NOMO-1 treated with DMSO at 0.1 percent for 48 hours (cell line): ENCODE results near the gene LDLRAD3.

Experiments used
- DNase-seq: peaks from one replicate; lab custom pipeline; 2025; ENCODE audit not compliant: unreplicated experiment; lab: John Stamatoyannopoulos, UW

Gene LDLRAD3

DNA sequence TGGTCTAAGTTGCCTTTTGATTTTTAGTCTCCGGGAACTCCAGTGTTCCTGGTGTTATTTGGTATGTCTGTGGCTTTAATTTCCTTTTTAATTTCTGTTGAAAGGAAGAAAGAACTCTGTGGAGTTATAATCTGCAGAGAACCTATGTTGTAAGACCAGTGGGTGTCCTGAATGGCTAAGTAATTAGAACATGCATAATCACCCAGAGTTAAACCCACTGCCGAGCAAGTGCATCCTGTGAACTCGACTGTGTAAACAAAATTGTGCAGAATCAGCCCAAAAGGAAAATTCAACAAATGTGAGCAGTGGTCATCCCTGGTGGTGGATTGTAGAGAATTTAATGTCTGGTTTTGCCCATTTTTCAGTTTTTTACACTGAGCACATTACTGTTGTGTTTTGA, 182.8 kb downstream of the LDLRAD3 start:
- no peak for DNase-seq

DNA sequence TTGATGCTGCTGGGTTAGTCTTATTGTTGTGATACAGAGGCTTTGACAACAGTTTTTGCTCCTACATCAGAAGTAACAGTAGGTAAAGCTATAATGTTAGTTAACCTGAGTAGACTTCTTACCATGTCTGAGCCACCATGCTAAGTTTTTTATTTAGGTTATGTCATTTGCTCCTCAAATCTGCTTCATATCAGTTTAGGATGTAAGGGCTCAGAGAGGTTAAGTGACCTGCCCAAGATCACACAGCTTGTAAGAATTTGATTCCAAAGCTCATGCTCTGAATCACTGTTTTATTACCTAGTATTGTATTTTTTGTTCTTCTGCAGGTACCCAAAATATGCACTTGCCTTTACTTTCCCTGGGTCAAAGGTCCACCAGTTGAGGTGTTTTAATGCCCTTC, 183.7 kb downstream of the LDLRAD3 start:
- no peak for DNase-seq

DNA sequence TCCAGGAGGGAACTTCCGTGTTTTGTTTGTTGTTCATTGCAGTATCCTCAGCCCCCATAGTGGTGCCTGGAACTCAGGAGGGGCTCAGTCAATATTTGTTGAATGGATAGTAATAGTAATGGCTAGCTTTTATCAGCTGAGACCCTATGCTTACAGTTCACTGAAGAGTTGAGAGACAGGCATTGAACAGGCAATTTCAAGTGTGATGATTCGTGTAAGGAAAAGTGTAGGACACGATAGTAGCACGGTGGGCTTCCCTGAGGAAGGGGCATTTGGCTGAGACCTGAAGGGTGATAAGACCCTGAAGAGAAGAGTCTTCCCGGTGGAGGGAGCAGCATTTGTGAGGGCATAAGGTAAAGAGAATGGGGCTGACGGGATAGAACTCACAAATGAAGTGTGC, 186.1 kb downstream of the LDLRAD3 start:
- DNase-seq = no peak

DNA sequence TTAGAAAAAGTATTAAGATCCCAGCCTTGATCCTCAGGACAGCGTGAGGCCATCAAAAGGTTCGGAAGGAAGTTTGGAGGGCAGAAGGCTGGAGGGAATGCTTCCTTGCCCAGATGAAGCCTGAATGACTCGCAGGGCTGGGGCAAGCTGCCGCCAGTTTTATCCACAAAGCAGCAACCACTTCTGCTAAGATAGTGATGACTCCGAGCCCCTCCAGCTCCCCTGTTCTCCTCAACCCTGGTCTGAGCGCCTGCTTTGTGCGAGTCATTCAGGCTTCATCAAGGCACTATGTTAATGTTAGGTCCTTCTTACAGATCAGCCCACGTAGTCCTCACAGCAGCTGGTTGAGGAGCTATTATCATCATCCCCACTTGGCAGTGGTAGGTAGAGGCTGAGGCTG, 186.5 kb downstream of the LDLRAD3 start:
- no peak for DNase-seq

DNA sequence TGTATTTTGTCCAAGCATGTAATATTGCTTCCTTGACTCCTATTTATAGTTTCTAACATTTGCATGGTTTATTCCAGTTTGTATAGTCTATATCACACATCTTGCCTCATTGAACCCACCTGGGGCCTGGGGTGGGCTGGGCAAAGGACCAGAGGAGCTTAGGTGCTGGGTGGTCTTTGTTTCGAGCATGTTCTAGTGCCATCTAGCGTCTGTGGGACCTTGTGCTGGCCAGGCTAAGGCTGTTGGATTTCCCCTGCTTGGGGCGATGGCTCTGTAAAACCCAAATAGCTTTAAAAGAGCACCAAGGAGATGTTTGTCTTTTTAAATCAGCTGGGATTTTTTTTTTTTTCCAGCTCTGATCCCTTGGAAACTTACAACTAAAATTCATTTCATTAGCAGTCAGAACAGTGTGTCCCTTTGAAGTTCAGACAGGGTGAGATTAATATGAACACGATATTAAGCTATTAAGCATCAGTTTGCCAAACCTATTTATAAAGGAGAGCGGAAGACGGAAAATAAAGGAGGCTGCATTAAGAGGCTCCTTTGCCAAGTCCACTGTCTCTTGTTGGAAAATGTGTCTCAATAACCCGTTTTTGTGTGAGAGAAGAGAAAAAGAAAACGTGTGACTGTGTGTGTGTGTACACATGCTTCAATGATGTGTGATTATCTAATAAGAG, 188.0 kb downstream of the LDLRAD3 start:
- no peak for DNase-seq

DNA sequence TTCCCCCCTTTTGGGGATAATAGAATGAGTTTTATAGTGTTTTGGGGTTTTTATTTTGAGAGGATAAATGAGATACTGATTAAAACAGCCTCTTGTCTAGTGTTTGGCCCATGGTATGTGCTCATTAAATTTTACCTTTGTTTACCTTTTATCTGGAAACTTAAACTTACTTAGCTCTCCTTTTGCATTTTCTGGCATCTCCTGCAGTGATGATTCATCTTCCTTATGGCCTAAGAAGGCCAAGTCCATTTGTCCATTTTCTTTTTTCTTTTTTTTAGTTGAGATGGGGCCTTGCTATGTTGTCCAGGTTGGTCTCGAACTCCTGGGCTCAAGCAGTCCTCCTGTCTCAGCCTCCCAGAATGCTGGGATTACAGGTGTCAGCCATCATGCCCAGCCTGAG, 189.1 kb downstream of the LDLRAD3 start:
- DNase-seq = no peak

DNA sequence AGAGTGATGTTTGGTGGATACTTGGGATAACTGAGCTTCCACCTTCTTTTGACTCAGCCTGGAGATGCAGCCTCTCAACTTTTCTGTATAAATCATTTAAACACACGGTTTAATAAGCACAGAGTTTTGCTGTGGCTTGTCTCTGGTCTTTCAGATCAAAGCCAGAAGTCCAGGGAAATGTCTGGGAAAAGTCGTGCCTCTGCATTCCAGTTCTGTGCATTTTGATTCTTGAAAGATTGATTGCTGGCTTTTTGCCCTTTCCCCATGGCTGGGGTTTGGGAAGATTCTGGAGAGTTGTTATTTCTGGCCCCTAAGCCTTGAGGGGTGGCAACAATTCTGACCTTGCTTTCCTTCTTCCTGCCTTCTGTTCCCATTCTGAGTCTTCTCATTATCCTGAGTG, 191.2 kb downstream of the LDLRAD3 start:
- DNase-seq = no peak

DNA sequence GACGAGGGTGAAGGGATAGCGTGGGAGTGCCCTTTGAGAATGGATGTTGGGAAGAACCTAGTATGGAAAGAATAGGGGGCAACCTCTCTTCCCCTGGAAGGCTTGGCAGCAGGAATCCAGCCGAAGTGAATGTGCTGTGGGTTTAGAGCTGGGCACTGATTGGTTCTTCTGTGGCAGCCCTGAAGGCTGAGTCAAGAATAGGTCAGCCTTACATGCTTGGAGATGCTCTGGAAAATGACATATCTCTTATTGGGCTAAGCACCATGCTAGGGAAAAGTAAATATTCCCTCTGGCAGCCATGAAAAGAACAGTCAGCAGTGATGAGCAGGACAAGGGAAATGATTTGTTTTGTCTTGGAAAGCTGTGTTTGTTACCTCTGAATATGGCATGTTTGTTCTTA, 195.9 kb downstream of the LDLRAD3 start:
- no peak for DNase-seq

DNA sequence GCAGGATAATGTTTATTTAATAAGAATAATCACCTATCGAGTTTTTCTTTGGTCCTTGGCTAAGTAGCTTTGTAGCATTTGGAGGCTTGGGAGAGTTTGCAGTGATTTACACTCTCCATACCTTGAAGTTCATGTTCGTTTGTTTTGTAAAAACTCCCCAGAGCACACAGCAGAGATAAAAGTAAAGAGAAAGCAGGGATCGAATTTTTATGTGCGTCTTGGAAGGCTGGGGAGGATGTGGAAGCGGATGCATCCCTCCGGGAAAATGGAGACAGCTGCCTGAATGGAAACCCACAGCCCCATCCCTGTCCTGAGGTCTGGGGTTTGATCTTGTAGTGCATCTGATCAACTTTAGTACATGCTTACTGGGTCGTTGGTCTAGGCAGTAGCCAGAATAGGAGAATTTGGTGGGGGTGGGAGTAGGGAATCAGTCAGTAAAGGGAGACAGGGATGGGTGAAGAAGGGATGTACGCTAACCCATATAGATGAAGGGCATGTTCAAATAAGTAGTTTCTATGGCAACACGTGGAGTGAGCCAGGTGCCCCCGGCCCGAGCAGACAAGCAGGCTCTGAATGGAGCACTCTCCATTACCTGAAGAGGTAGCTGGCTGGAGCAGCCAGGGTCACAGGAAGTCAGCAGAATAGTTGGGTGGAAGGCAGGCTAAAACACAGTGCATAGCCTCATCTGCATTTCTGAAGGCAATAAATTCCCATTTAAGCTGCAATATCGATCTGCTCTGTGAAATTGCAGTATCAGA, 197.5 kb downstream of the LDLRAD3 start:
- DNase-seq = no peak

DNA sequence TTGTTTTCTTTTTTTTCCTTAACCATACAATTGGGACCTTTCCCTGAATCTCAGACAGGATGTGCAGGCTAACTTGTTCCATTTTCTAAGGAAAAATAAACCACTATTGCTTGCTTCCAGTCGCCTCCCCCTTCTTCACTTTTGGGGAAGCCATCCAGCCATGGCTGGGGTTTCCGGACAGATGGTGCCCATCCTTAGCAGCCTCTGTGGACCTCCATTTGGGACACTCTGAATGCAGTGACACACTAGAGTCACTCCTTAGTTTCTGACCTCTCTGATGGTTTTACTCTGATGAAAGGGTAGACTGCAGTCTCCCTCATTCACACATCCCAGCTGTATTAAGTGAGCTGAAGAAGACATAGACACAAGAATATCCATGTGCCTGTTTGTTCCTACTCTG, 198.1 kb downstream of the LDLRAD3 start:
- DNase-seq = no peak

DNA sequence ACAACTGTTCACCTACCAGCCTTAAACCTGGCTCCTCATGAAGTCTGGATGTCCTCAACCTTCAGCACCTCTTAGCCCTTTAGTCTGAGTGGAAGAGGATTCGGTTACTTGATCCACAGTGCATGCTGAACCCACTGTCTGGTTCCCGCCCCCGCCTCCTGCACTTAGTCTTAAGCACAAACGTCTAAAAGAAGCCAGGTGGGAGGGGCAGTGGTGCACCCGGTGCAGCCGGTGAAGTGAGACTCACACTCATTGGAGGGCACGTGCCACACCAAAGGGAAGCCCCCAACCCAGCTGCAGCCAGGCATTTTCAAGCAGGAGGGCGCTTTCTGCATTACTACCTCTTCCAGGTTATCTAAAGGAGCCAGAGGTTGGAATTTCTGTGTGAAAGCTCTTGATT, 198.6 kb downstream of the LDLRAD3 start:
- DNase-seq = no peak

DNA sequence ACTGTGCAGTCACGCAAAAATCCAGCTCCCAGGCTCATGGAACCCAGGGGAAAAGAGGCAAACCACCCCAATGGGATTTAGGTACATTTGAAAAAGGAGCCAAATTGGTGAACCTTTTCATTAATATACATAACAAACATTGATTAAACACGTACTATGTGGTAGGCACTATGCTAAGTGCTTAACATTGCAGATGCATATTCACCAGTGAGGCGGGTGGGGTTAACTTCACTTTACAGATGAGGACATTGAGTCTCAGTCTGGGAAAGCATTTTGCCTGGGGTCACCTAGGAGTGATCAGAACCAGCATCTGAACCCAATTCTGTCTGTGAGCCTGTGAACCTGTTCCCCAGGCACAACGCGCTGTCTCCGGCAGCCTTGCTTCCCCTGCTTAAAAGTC, 199.0 kb downstream of the LDLRAD3 start:
- no peak for DNase-seq

DNA sequence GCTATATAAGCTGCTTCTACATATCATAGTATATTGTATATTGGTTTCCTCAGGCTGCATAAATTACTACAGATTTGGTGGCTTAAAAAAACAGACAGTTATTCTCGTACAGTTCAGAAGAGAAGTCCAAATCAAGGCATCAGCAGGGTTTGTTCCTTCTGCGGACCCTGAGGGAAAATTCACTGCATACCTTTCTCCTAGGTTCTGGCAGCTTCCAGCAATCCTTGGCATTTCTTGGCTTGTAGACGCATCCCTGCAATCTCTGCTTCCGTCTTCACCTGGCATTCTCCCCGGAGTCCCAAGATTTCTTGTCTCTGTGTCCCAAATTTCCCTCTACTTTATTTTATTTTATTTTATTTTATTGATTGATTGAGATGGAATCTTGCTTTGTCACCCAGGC, 202.6 kb downstream of the LDLRAD3 start:
- DNase-seq = no peak

DNA sequence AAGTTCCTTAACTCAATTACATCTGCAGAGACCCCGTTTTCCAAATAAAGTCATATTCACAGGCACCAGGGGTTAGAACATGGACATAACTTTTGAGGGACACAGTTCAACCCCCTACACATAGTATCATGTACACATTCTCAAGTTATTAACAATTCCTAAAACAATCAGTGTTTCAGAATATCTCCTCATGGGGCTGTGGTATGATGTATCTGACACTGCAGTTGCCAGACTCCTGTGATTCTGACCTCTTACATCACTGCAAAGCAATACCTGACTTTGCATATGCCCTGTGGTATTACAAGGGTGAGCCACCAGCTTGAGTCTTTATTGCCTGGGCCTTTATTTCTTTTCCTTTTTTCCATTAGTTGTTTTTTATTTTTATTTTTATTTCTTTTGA, 203.6 kb downstream of the LDLRAD3 start:
- DNase-seq = no peak

DNA sequence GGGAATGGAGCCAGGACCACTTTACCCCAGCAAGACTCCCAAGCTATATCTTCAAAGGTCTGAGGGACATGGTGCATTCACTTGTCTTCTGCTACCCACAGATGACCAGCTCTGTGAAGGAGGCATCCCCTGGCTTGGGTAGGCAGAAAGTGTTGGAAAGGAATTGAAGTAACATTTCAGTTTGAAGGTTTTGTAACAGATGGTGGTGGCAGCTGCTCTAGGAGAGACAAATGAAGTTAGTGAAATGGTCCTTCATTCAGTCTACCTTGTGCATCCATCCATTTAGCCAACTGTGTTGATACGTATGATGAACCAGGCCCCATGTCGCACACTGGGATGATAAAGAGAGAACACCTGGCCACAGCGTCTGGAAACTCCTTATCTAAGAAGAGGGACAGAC, 204.8 kb downstream of the LDLRAD3 start:
- DNase-seq = no peak

DNA sequence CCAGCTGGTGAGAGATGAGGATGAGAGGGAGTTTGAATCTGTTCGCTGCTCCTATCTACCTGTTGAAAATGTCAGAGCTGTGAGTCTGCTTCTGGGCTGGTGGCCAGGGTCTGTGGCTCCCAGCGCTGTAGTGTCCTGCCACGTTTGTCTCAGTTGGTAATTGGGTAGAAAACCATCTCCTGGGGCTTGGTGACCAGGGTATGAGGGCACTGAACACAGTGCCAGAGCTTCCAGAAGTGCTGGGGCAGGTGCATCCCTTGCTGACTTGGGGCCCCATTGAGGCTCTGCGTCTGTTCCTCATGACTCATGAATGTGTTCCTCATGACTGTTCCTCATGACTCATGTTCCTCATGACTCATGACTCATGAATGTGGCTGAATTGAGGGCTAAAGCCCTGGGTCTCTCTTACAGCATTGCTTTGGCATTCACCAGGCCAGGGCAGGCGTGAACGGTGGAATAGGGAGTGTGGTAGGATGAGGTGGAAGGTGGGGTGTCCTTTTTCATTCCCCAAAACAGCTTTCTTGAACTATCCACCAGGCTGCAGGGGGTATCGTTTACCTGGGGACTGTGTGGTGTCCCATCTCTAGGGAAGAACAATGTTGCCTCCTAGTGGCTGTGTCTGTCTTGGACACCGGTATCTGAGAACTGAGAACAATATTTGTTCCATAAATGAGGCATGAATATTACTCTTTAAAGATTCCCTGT, 205.8 kb downstream of the LDLRAD3 start:
- DNase-seq = peak; percentile 89

DNA sequence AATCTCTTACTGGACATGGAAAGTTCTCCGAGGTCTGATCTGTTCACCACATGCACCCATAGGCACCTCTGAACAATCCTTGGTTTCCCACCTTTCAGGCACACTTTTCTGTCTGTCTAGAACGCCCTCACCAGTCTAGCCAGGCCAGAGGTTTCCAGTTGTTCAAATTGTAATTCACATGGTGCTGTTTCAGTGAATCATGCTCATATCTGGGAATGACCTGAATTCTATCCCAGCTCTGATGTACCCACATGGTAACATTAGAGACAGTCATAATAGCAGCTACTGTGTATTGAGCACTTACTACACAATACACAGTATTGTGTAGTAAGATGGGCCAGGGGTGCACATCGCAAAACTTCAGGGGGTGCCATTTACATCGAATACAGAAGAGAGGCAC, 207.1 kb downstream of the LDLRAD3 start:
- no peak for DNase-seq

DNA sequence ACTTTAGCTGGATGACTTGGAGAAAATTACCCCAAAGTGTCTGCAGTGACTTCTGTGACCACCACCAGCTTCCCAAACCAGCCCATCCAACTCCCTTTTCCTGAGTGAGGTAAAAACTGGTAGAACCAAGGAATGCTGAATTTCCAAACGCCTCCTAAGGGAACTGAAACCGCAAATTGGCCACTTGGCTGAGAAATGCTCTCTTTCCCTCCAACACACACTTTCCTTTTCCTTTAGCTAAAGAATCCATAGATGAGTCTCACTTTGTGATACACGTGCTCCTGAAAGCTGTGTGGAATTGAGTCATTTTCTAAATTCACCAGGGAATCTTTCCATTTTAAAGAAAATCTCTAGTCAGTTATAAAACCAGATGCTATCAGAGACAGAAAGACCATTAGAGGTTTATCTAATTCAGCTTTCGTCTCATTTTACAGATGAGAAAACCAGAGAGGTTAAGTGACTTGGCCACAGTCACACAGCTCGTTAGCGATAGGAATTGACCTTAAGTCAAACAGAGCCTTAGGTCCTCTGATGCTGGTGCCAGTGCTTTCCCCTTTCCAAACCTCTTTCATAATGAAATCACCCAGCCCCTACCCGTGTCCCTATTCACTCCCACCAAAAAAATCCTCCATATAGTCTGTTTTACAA, 208.2 kb downstream of the LDLRAD3 start:
- DNase-seq = no peak

DNA sequence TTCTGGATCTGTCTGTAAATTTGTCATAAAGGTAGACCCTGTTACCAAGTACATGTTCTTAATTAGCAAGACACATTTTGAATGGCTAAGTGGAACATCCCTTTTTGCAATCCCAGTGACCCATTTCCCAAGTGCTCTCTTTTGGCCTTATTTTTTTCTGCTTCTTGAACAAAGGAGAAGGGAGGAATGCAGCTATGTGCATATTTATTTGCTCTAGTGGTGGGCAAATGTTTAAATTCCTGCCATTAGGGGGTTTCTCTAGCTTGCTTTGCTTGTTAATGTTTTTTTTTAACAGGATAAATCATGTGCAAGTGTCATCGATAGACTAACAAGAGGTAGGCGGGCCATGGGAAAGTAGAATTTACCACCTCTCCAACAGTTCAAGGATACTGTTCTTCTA, 209.7 kb downstream of the LDLRAD3 start:
- DNase-seq = no peak

DNA sequence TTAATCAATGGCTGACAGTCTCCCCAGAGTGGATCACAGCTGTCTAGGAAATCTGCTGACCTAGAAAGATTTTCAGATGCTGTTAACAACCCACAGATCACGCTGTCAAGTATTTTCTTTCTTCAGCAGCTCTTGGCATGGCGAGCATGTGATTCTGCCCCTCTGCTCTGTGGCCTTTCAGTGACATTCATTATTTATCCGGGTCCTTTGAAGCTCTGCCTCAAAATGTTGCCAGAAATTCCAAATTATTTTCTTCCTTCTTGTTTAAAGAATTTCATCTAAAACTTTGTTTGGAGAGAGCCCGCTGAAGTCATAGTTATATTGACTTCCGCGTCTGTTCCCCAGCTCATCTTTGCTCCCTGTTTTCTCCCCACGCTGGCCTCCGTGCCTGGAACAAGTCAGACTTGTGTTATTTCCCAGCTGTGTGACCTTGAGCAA, 211.3 kb downstream of the LDLRAD3 start:
- no peak for DNase-seq

DNA sequence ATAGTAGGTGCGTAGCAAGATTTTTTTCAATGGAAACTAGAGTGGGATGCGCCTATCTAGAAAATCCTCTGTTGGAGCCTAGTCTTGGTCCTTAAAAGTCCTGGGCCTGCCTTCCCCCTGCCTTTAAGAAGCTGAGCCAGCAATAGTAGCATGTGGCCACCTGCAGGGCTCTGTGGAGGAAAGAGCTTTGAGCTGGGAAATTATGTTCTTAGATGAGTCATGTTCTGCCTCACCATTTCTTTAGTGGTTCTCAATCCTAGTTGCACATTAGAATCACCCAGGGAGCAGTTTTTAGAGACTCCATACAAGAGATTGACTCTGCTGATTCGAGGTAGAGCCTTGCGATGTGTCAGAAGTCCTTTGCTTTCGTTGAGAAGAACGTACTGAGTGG, 211.9 kb downstream of the LDLRAD3 start:
- no peak for DNase-seq
